RWPE2 (cell line): ENCODE data around the gene BCL2.

Experiments
- ATAC-seq: fragments of 200-7000 bp; cut with Tn5 transposase; 3 replicates; pipeline ENCODE4 v1.9.1; 2021; ENCODE audit warnings: low read depth
- DNase-seq: peaks from one replicate; pipeline ENCODE4 v3.0.0-alpha.2; 2020; ENCODE audit warnings: low spot score
- H3K27ac ChIP-seq: fragments of 450-650 bp; 2 replicates; pipeline ENCODE4 v1.5.1; 2017; ENCODE audit warnings: mild to moderate bottlenecking; ENCODE audit not compliant: poor library complexity, severe bottlenecking
- H3K27me3 ChIP-seq: fragments of 250-450 bp; sonication (Bioruptor Pico); 2 replicates; pipeline ENCODE4 v1.5.1; 2021; ENCODE audit warnings: mild to moderate bottlenecking, moderate library complexity; ENCODE audit not compliant: insufficient read depth, poor library complexity, severe bottlenecking
- H3K36me3 ChIP-seq: fragments of 250-450 bp; sonication (Bioruptor Pico); 2 replicates; pipeline ENCODE4 v1.5.1; 2020; ENCODE audit warnings: low read depth, mild to moderate bottlenecking, moderate library complexity
- H3K4me1 ChIP-seq: fragments of 250-450 bp; sonication (Bioruptor Pico); 2 replicates; pipeline ENCODE4 v1.5.1; 2021; ENCODE audit warnings: mild to moderate bottlenecking, moderate library complexity; ENCODE audit not compliant: insufficient read depth, poor library complexity, severe bottlenecking
- H3K4me3 ChIP-seq: fragments of 250-450 bp; sonication (Bioruptor Pico); 2 replicates; pipeline ENCODE4 v1.5.1; 2021; ENCODE audit warnings: mild to moderate bottlenecking, moderate library complexity; ENCODE audit not compliant: severe bottlenecking
- H3K9me3 ChIP-seq: fragments of 250-450 bp; sonication (Bioruptor Pico); 2 replicates; pipeline ENCODE4 v1.5.1; 2021; ENCODE audit warnings: mild to moderate bottlenecking, moderate library complexity; ENCODE audit not compliant: severe bottlenecking
- CTCF ChIP-seq: fragments of 450-650 bp; IDR thresholded peaks from one replicate; pipeline ENCODE4 v1.5.1; 2017; ENCODE audit warnings: mild to moderate bottlenecking, moderate library complexity; ENCODE audit not compliant: poor library complexity, severe bottlenecking

Gene BCL2

GRCh38 chr18:63138436-63139340, 180.9 kb downstream of the BCL2 start:
- Histone ChIP-seq H3K4me1 (no peaks in the 10 kb centered on the region), H3K36me3 (no peaks in the 10 kb centered on the region), H3K27me3 (no peaks in the 10 kb centered on the region), H3K4me3 (no peak overlapping the region), H3K27ac (no peak overlapping the region), H3K9me3 (no peaks in the 10 kb centered on the region)
- TF ChIP-seq CTCF: no peak
- no peak for ATAC-seq
- DNase-seq: no peak

- ATAC-seq (no peak), DNase-seq (no peak)
- Histone ChIP-seq H3K27me3 (no peaks in the 10 kb centered on the region), H3K4me3 (no peak overlapping the region), H3K27ac (no peak overlapping the region), H3K36me3 (no peaks in the 10 kb centered on the region), H3K9me3 (no peaks in the 10 kb centered on the region), H3K4me1 (no peaks in the 10 kb centered on the region)
- TF ChIP-seq CTCF: no peak
Observed at GRCh38 chr18:63137999-63138435, 181.6 kb downstream of the BCL2 start.

GRCh38 chr18:63135101-63135500, 184.5 kb downstream of the BCL2 start:
- Histone ChIP-seq H3K4me3 (no peak overlapping the region), H3K4me1 (no peaks in the 10 kb centered on the region), H3K36me3 (no peaks in the 10 kb centered on the region), H3K9me3 (no peaks in the 10 kb centered on the region), H3K27ac (no peak overlapping the region), H3K27me3 (no peaks in the 10 kb centered on the region)
- no peak for DNase-seq
- ATAC-seq: peak; percentile 29; the same call in 1 of the 3 replicates
- no peak for TF ChIP-seq CTCF

- Histone ChIP-seq H3K4me1 (no peaks in the 10 kb centered on the region), H3K4me3 (no peak overlapping the region), H3K27me3 (no peaks in the 10 kb centered on the region), H3K36me3 (no peaks in the 10 kb centered on the region), H3K9me3 (no peaks in the 10 kb centered on the region), H3K27ac (no peak overlapping the region)
- no peak for ATAC-seq
- DNase-seq: no peak
- TF ChIP-seq CTCF: no peak
Observed at GRCh38 chr18:63132819-63133200, 186.8 kb downstream of the BCL2 start.
